Fibroblast of the aortic adventitia (primary cell): ENCODE results near the gene TANC1. TPM values are rescaled to one million over a fixed set of nuclear protein-coding genes. Genes with fewer than 3 reads are reported as not detected.

Experiments used
- DNase-seq: peaks from one replicate; pipeline ENCODE4 v3.0.0-alpha.2; 2010; ENCODE audit warnings: low read depth
- H3K4me3 ChIP-seq: 2 replicates; pipeline ENCODE4 v1.5.1; 2011; ENCODE audit warnings: low read depth, mild to moderate bottlenecking, control low read depth, low read length, moderate library complexity
- total RNA-seq: library from RNA; depleted of rRNA; stranded (reverse); fragments of >200 nt; gene quantifications from 2 replicates; pipeline ENCODE4 v1.2.3, GENCODE V29; 2012; ENCODE audit warnings: low replicate concordance
- TF ChIP-seq, protein P1 (sequence below): IDR thresholded peaks from 2 replicates; pipeline ENCODE4 v1.5.1; 2011; ENCODE audit warnings: mild to moderate bottlenecking, low read length, control low read depth, inconsistent platforms; ENCODE audit not compliant: insufficient read depth

TANC1 gene
- total RNA-seq, 1 donor = 11.9 TPM

DNA sequence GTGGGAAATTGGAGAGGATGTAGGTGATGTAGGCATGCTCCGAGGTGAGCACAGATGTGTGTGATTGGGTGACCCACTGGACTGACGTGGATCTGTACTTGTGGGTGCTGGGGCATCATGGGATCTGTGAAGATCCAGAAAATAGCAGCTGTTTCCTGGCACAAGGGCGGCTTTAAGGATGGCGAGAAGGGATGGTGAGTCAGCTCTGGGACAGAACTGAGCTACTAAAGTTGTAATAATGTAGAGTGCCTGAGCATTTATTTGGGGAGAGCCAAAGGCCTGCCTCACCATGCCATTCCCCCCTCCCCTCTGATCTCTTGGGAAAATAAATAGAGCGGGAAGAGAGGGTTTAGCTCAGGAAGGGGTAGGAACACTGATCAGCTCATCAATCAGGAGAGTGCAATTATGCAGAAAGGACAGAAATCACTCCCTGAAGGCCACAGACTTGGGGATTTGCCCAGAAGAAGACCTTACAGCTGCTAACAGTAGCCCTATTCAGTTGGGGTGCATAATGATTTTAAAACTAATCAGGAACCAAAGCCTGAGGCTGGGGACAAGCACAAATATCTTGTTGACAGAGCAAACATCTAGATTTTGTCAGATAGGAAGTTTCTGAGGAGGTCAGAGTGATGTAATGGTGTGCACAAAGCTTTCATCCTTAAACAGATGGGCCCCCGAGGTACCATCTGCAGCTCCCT lies 30.3 kb downstream of the TANC1 start:
- TF ChIP-seq, protein P1, sequence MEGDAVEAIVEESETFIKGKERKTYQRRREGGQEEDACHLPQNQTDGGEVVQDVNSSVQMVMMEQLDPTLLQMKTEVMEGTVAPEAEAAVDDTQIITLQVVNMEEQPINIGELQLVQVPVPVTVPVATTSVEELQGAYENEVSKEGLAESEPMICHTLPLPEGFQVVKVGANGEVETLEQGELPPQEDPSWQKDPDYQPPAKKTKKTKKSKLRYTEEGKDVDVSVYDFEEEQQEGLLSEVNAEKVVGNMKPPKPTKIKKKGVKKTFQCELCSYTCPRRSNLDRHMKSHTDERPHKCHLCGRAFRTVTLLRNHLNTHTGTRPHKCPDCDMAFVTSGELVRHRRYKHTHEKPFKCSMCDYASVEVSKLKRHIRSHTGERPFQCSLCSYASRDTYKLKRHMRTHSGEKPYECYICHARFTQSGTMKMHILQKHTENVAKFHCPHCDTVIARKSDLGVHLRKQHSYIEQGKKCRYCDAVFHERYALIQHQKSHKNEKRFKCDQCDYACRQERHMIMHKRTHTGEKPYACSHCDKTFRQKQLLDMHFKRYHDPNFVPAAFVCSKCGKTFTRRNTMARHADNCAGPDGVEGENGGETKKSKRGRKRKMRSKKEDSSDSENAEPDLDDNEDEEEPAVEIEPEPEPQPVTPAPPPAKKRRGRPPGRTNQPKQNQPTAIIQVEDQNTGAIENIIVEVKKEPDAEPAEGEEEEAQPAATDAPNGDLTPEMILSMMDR = no peak
- no peak overlapping the region for H3K4me3 ChIP-seq
- DNase-seq = no peak

GRCh38 chr2:158999458-158999857 lies 31.0 kb downstream of the TANC1 start:
- no peak overlapping the region for H3K4me3 ChIP-seq
- TF ChIP-seq, protein P1 = no peak
- no peak for DNase-seq

DNA sequence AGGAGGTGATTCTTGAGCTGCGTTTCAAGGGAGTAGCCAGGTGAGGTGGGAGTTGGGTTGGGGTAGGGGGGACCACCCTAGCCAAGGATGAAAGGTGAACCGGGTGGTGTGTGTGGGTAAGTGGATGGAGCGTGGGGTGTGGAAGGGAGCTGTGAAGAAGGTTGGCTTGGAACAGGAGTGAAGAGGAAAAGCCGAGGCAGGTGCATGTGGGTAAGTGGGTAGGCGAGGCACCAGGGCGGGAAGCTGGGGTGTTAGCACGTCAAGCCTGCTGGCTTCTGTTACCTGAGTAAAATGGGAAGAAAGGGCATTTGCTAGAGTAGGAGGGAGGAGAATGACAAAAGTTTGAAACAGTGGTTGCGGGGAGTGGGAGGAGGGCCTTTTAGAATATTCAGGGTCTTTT lies 31.6 kb downstream of the TANC1 start:
- H3K4me3 ChIP-seq = no peak overlapping the region
- no peak for DNase-seq
- TF ChIP-seq, protein P1 = no peak

DNA sequence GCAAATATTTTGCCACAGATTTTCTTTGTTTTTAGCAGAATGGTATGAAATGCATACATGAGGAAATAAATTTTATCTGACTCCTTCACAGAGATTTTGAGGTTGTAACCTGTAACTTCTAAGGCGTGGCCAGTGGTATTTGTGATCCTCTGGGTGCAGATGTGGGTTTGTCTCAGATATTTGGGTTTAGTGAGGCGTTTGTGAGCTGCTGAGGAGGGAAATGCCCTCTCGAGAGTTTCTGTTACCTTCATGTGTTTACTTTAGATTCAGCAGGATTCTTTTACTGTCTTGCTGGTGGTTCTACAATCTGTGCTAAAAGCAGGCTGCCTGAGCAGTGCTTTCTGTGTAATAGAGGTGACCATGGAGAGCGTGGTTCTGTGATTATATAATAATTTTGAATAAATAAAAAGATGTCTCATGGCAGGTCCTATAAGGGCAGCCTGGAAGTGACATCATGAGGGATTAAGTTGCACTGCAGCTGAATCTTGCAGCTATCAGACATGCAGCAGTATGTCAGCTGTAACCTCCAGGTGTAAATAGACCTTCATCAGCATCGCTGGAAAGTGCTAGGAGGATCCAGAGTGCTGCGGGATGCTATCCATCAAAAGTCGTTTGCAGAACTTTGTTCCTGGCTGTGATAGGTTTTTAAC lies 34.1 kb downstream of the TANC1 start:
- TF ChIP-seq, protein P1 = no peak
- H3K4me3 ChIP-seq = no peak overlapping the region
- no peak for DNase-seq

GRCh38 chr2:159003555-159003954 lies 35.1 kb downstream of the TANC1 start:
- no peak overlapping the region for H3K4me3 ChIP-seq
- DNase-seq = no peak
- TF ChIP-seq, protein P1 = no peak

- TF ChIP-seq, protein P1 = no peak
- H3K4me3 ChIP-seq = no peak overlapping the region
- no peak for DNase-seq
Measured at GRCh38 chr2:159004849-159005248, 36.4 kb downstream of the TANC1 start.
